DOHH2 (cell line): ENCODE data around the gene SLC22A4.

Experiments used
- CTCF ChIP-seq: fragments of 200-600 bp; sonication (generic); IDR thresholded peaks from one replicate; pipeline ENCODE4 v1.5.1; 2014; ENCODE audit warnings: antibody characterized with exemption, mild to moderate bottlenecking, low read depth, low read length; ENCODE audit not compliant: poor library complexity, severe bottlenecking
- EZH2phosphoT487 ChIP-seq: fragments of 200-600 bp; sonication (generic); IDR thresholded peaks from 2 replicates; pipeline ENCODE4 v1.6.1; 2017; ENCODE audit warnings: borderline replicate concordance, mild to moderate bottlenecking, antibody characterized with exemption, low read length, moderate library complexity, mixed read lengths

GRCh38 chr5:132363431-132364112 lies 69.4 kb downstream of the SLC22A4 start:
- TF ChIP-seq CTCF (no peak), EZH2phosphoT487 (no peak)
